HepG2 (cell line): ENCODE data around the gene ELL3. TPM values are rescaled to one million over a fixed set of nuclear protein-coding genes. Genes with fewer than 3 reads are reported as not detected.
A peak's percentile ranks its signal among the peaks of the same experiment; 100 is the strongest.

ENCODE experiments used
- AHDC1 ChIP-seq: sonication (generic); formaldehyde crosslinking; IDR thresholded peaks from 2 replicates; pipeline ENCODE4 v1.5.1; 2020; ENCODE audit warnings: mild to moderate bottlenecking, missing genetic modification reagents, borderline replicate concordance
- ARID5B ChIP-seq: IDR thresholded peaks from 2 replicates; pipeline ENCODE4 v1.4.0; 2020; ENCODE audit warnings: mild to moderate bottlenecking, missing genetic modification reagents
- DR1 ChIP-seq: sonication (generic); formaldehyde crosslinking; IDR thresholded peaks from 2 replicates; pipeline ENCODE4 v1.8.0; 2021; ENCODE audit warnings: mild to moderate bottlenecking, missing genetic modification reagents, inconsistent platforms
- GATAD1 ChIP-seq: IDR thresholded peaks from 2 replicates; pipeline ENCODE4 v1.6.1; 2016; ENCODE audit warnings: missing genetic modification reagents, missing compliant biosample characterization
- HNF4A ChIP-seq: sonication (generic); formaldehyde crosslinking; IDR thresholded peaks from 2 replicates; pipeline ENCODE4 v1.4.0; 2020; ENCODE audit warnings: missing genetic modification reagents
- KAT2B ChIP-seq: fragments of 150-350 bp; IDR thresholded peaks from 2 replicates; pipeline ENCODE4 v1.6.1; 2014; ENCODE audit warnings: low read depth, low read length, borderline replicate concordance
- KLF13 ChIP-seq: sonication (generic); formaldehyde crosslinking; IDR thresholded peaks from 2 replicates; pipeline ENCODE4 v1.4.0; 2020; ENCODE audit warnings: mild to moderate bottlenecking, missing genetic modification reagents
- MAFK ChIP-seq, 2 experiments: IDR thresholded peaks in 1 of 2; conservative IDR thresholded peaks in 1 of 2; 2 replicates each; pipeline ENCODE4 v1.6.1; 2011; ENCODE audit warnings: improper control_type of control experiment in 2 of 2, low read length in 2 of 2
- MXD4 ChIP-seq: IDR thresholded peaks from 2 replicates; pipeline ENCODE4 v1.6.1; 2016; ENCODE audit warnings: mild to moderate bottlenecking, missing biosample characterization, missing genetic modification reagents
- RBM39 ChIP-seq: fragments of 200-400 bp; formaldehyde crosslinking; IDR thresholded peaks from one replicate; pipeline ENCODE4 v1.6.1; 2018; ENCODE audit warnings: antibody characterized with exemption, mild to moderate bottlenecking, low read depth, low read length; ENCODE audit not compliant: poor library complexity, severe bottlenecking
- REL ChIP-seq: sonication (generic); formaldehyde crosslinking; conservative IDR thresholded peaks from 2 replicates; pipeline ENCODE4 v1.8.0; 2022; ENCODE audit warnings: mild to moderate bottlenecking, missing genetic modification reagents, moderate library complexity
- ZBTB21 ChIP-seq: sonication (generic); formaldehyde crosslinking; IDR thresholded peaks from 2 replicates; pipeline ENCODE4 v1.4.0; 2020; ENCODE audit warnings: missing genetic modification reagents
- ZC3H4 ChIP-seq: sonication (generic); formaldehyde crosslinking; IDR thresholded peaks from 2 replicates; pipeline ENCODE4 v1.4.0; 2020; ENCODE audit warnings: missing genetic modification reagents, borderline replicate concordance
- ZFP37 ChIP-seq: sonication (generic); formaldehyde crosslinking; IDR thresholded peaks from 2 replicates; pipeline ENCODE4 v1.4.0; 2020; ENCODE audit warnings: missing genetic modification reagents, borderline replicate concordance
- ZNF530 ChIP-seq: sonication (generic); formaldehyde crosslinking; IDR thresholded peaks from 2 replicates; pipeline ENCODE4 v1.5.0; 2020; ENCODE audit warnings: low read depth, mild to moderate bottlenecking, missing genetic modification reagents
- ZNF724P ChIP-seq: sonication (generic); formaldehyde crosslinking; IDR thresholded peaks from 2 replicates; pipeline ENCODE4 v1.8.0; 2022; ENCODE audit warnings: missing genetic modification reagents, borderline replicate concordance
- ZNF772 ChIP-seq: sonication (generic); formaldehyde crosslinking; IDR thresholded peaks from 2 replicates; pipeline ENCODE4 v1.5.0; 2020; ENCODE audit warnings: mild to moderate bottlenecking, missing genetic modification reagents
- polyA plus RNA-seq, 8 experiments: library from polyadenylated mRNA; depleted of rRNA in 3 of 8; stranded (reverse) in 7 of 8; unstranded in 1 of 8; fragments of >200 nt; fragmentation: Illumina TruSeq in 4 of 8; extraction: Trizol in 4 of 8; gene quantifications; 2 replicates each; pipeline versions ENCODE4 v1.2.1 to v1.2.3, GENCODE V29; 2011 to 2016; ENCODE audit warnings: low read depth in 4 of 8, missing spikeins in 1 of 8, mixed read lengths in 1 of 8; ENCODE audit not compliant: insufficient read depth in 1 of 8
- total RNA-seq, 5 experiments: library from RNA; depleted of rRNA; stranded (reverse); fragments of >200 nt; fragmentation: Illumina TruSeq; extraction: Trizol; gene quantifications; 2 replicates each; pipeline ENCODE4 v1.2.3, GENCODE V29; 2016; ENCODE audit warnings: low read depth in 1 of 5

Gene ELL3
- total and polyA plus RNA-seq, 2 of the 13 experiments (the other 11 are each of a cell fraction or from before 2014, with no cell fraction given) = 6.1 to 8.8 TPM

DNA sequence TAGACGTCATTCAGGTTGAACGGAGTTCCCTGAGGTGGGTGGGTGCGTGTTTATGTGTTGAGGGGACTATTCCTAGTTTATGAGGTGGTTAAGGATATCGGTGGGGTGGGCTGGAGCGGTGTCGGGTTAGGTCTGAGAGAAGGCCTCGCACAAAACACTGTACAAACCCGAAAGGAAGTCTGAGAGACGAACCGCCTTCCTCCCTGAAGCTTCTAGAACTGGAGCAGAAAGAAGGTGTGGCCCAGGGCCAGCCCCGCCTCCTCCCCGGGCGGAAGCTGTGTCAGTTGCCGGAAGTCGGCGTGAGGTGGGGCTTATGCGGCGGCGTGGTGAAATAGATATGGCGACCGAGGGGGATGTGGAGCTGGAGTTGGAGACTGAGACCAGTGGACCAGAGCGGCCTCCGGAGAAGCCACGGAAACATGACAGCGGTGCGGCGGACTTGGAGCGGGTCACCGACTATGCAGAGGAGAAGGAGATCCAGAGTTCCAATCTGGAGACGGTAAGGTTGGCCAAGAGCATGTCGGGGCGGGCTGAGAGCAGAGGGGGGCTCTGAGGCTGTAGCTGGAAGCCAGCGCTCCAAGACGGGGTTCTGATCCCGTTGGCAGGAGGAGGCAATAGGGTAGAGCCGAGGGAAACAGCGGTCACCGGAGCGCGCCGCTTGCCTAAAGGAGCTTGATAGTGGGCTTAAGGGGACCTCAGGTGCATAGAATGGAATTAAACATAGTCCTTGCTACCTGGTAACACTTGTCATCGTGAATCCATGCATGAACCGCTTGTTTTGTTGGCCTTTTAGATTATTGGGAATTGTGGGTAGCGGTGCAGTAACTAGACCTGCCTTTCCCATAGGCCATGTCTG, 23.7 kb upstream of the ELL3 start, which contains the start of gene HYPK (continued):
- no peak; the same call in 1 of the 2 replicates for TF ChIP-seq ARID5B
- TF ChIP-seq DR1 (CRISPR knock-in tag) = no peak
- peak; percentile 71; the same call in 1 of the 2 replicates for TF ChIP-seq MXD4 (CRISPR knock-in tag)
- peak; percentile 69; the same call in 1 of the 2 replicates for TF ChIP-seq ZNF724P (CRISPR knock-in tag)
- no peak for TF ChIP-seq MAFK (conservative IDR thresholded peaks at IDR 0.05 in 1 of 2, IDR thresholded peaks at IDR 0.05 in 1 of 2; ENCODE audit: low read length in 2 of 2)
- TF ChIP-seq AHDC1 = no peak
- 0 out of 2 replicates have a peak, but pooled peaks have one; percentile 37 for TF ChIP-seq ZNF772
- no peak for TF ChIP-seq ZBTB21
- TF ChIP-seq ZFP37 = peak; percentile 50; the same call in 1 of the 2 replicates
- TF ChIP-seq KAT2B = no peak
- no peak for TF ChIP-seq KLF13
- 0 out of 2 replicates have a peak, but pooled peaks have one; percentile 46 for TF ChIP-seq ZC3H4 (CRISPR knock-in tag)
- TF ChIP-seq HNF4A = no peak
- TF ChIP-seq ZNF530 (CRISPR knock-in tag) = no peak
- TF ChIP-seq GATAD1 (CRISPR knock-in tag) = peak; percentile 82
- no peak for TF ChIP-seq REL (CRISPR knock-in tag)
- TF ChIP-seq RBM39 = peak; percentile 67
